Esophagus squamous epithelium (tissue), 4 donors: Measurements from ENCODE around the gene OPN4.

ENCODE experiments used
- CTCF ChIP-seq, 6 experiments: fragments of 450-650 bp in 4 of 6; fragments of 200-600 bp in 2 of 6; sonication (generic) in 2 of 6; IDR thresholded peaks; one replicate each; pipeline ENCODE4 v1.5.1; 2016 to 2019; ENCODE audit warnings: antibody characterized with exemption in 6 of 6, mild to moderate bottlenecking in 4 of 6, moderate library complexity in 4 of 6
- POLR2A ChIP-seq, 4 donors: fragments of 450-650 bp; IDR thresholded peaks; one replicate each; pipeline ENCODE4 v1.6.1; 2017; ENCODE audit warnings: antibody characterized with exemption in 4 of 4, mild to moderate bottlenecking in 4 of 4, moderate library complexity in 3 of 4

- TF ChIP-seq CTCF (IDR thresholded peaks at IDR 0.05) (peak; percentile 24 to 67 (median 62)), POLR2A (IDR thresholded peaks at IDR 0.05) (no peak)
Observed at GRCh38 chr10:86693721-86694369, 39.5 kb downstream of the OPN4 start.
